ENCODE results near the gene ZMIZ1. TPM values are rescaled to one million over a fixed set of nuclear protein-coding genes. Genes with fewer than 3 reads are reported as not detected.
A peak's percentile ranks its signal among the peaks of the same experiment; 100 is the strongest.

ZMIZ1 gene
- total RNA-seq, 1 donor from 2014 or later = 85.2 TPM

- Mint-ChIP-seq H3K36me3 (ENCODE audit: insufficient read depth) (peaks cover 2% of the 10 kb centered on the region), H3K27me3 (no peaks in the 10 kb centered on the region), H3K9me3 (ENCODE audit: low read depth) (no peaks in the 10 kb centered on the region), H3K27ac (no peak overlapping the region), H3K4me1 (ENCODE audit: low read depth) (peaks cover 13% of the 10 kb centered on the region), H3K4me3 (ENCODE audit: low read depth) (no peak overlapping the region)
- DNase-seq (ENCODE audit: low spot score, unreplicated experiment) = no peak
- TF ChIP-seq CTCF (IDR thresholded peaks at IDR 0.05; ENCODE audit: unreplicated experiment) = no peak
These were observed 122.0 kb downstream of the ZMIZ1 start for GRCh38 chr10:79190740-79191261.

- Mint-ChIP-seq H3K36me3 (ENCODE audit: insufficient read depth) (peaks cover 2% of the 10 kb centered on the region), H3K27ac (peak overlapping the region; percentile 83), H3K9me3 (ENCODE audit: low read depth) (no peaks in the 10 kb centered on the region), H3K4me3 (ENCODE audit: low read depth) (no peak overlapping the region), H3K4me1 (ENCODE audit: low read depth) (peaks cover 6% of the 10 kb centered on the region), H3K27me3 (no peaks in the 10 kb centered on the region)
- DNase-seq (ENCODE audit: low spot score, unreplicated experiment) = no peak
- no peak for TF ChIP-seq CTCF (IDR thresholded peaks at IDR 0.05; ENCODE audit: unreplicated experiment)
These were observed 123.3 kb downstream of the ZMIZ1 start for GRCh38 chr10:79191951-79192676.

GRCh38 chr10:79192677-79193003 lies 123.9 kb downstream of the ZMIZ1 start:
- Mint-ChIP-seq H3K27ac (no peak overlapping the region), H3K9me3 (ENCODE audit: low read depth) (no peaks in the 10 kb centered on the region), H3K4me1 (ENCODE audit: low read depth) (peaks cover 6% of the 10 kb centered on the region), H3K27me3 (no peaks in the 10 kb centered on the region), H3K36me3 (ENCODE audit: insufficient read depth) (peaks cover 2% of the 10 kb centered on the region), H3K4me3 (ENCODE audit: low read depth) (no peak overlapping the region)
- TF ChIP-seq CTCF (IDR thresholded peaks at IDR 0.05; ENCODE audit: unreplicated experiment) = no peak
- no peak for DNase-seq (ENCODE audit: low spot score, unreplicated experiment)

GRCh38 chr10:79193694-79194382 lies 125.1 kb downstream of the ZMIZ1 start:
- no peak overlapping the region for H3K4me3 Mint-ChIP-seq (ENCODE audit: low read depth)
- no peak for DNase-seq (ENCODE audit: low spot score, unreplicated experiment)
- H3K36me3 Mint-ChIP-seq (ENCODE audit: insufficient read depth) = peaks cover 2% of the 10 kb centered on the region
- TF ChIP-seq CTCF (IDR thresholded peaks at IDR 0.05; ENCODE audit: unreplicated experiment) = no peak
- no peaks in the 10 kb centered on the region for H3K4me1 Mint-ChIP-seq (ENCODE audit: low read depth)
- H3K27me3 Mint-ChIP-seq = no peaks in the 10 kb centered on the region
- no peak overlapping the region for H3K27ac Mint-ChIP-seq
- H3K9me3 Mint-ChIP-seq (ENCODE audit: low read depth) = no peaks in the 10 kb centered on the region

GRCh38 chr10:79195091-79195923 lies 126.5 kb downstream of the ZMIZ1 start:
- TF ChIP-seq CTCF (IDR thresholded peaks at IDR 0.05; ENCODE audit: unreplicated experiment) = peak; percentile 97
- no peaks in the 10 kb centered on the region for H3K4me1 Mint-ChIP-seq (ENCODE audit: low read depth)
- no peaks in the 10 kb centered on the region for H3K9me3 Mint-ChIP-seq (ENCODE audit: low read depth)
- peak; percentile 79 for DNase-seq (ENCODE audit: low spot score, unreplicated experiment)
- H3K4me3 Mint-ChIP-seq (ENCODE audit: low read depth) = no peak overlapping the region
- no peak overlapping the region for H3K27ac Mint-ChIP-seq
- H3K36me3 Mint-ChIP-seq (ENCODE audit: insufficient read depth) = peaks cover 5% of the 10 kb centered on the region
- H3K27me3 Mint-ChIP-seq = no peaks in the 10 kb centered on the region
